Measurements from ENCODE around the gene ZDHHC12.
A peak's percentile ranks its signal among the peaks of the same experiment; 100 is the strongest.

The ZDHHC12 gene

GRCh38 chr9:128729766-128730517 lies 6.0 kb upstream of the ZDHHC12 start:
- no peak for DNase-seq

GRCh38 chr9:128729302-128729701 lies 5.4 kb upstream of the ZDHHC12 start:
- DNase-seq, result no peak

- no peak for DNase-seq
Measured at GRCh38 chr9:128728298-128728697, 4.4 kb upstream of the ZDHHC12 start.

GRCh38 chr9:128727640-128728248 lies 3.8 kb upstream of the ZDHHC12 start:
- DNase-seq, result no peak

- peak; percentile 80 for DNase-seq
Measured at GRCh38 chr9:128724744-128725211, 851 bp upstream of the ZDHHC12 start.

GRCh38 chr9:128723352-128723865 lies 518 bp downstream of the ZDHHC12 start:
- no peak for DNase-seq

- DNase-seq, result no peak
Measured at GRCh38 chr9:128722380-128723351, 1.3 kb downstream of the ZDHHC12 start.

- DNase-seq, result no peak
Measured at GRCh38 chr9:128721487-128722010, 2.4 kb downstream of the ZDHHC12 start.

- DNase-seq, result no peak
Measured at GRCh38 chr9:128720841-128721486, 3.0 kb downstream of the ZDHHC12 start.

- no peak for DNase-seq
Measured at GRCh38 chr9:128719919-128720605, 3.9 kb downstream of the ZDHHC12 start.

- DNase-seq, result no peak
Measured at GRCh38 chr9:128718475-128718874, 5.5 kb downstream of the ZDHHC12 start.

- no peak for DNase-seq
Measured at GRCh38 chr9:128718047-128718446, 5.9 kb downstream of the ZDHHC12 start.

GRCh38 chr9:128716581-128717254 lies 7.2 kb downstream of the ZDHHC12 start:
- no peak for DNase-seq

GRCh38 chr9:128715436-128715750 lies 8.5 kb downstream of the ZDHHC12 start:
- no peak for DNase-seq

- DNase-seq, result no peak
Measured at GRCh38 chr9:128714586-128715435, 9.1 kb downstream of the ZDHHC12 start.

GRCh38 chr9:128713941-128714573 lies 9.9 kb downstream of the ZDHHC12 start:
- no peak for DNase-seq

GRCh38 chr9:128713411-128713780 lies 10.5 kb downstream of the ZDHHC12 start:
- no peak for DNase-seq

- no peak for DNase-seq
Measured at GRCh38 chr9:128712451-128713410, 11.2 kb downstream of the ZDHHC12 start.

- DNase-seq, result no peak
Measured at GRCh38 chr9:128707446-128707845, 16.5 kb downstream of the ZDHHC12 start.

Measured in NCI-H2227 treated with DMSO at 0.1 percent for 48 hours (cell line).